Measurements from ENCODE around the gene RASSF4.

RASSF4 gene

GRCh38 chr10:44952779-44953231 is 6.8 kb upstream of the RASSF4 start:
- in situ Hi-C loops (cut with HindIII; ENCODE audit: low sequenced_read_pairs): no loop called here
- no peak for DNase-seq (ENCODE audit: low read depth)
- H3K4me3 ChIP-seq (ENCODE audit: low read depth, low read length): no peak overlapping the region
- TF ChIP-seq, protein P1, sequence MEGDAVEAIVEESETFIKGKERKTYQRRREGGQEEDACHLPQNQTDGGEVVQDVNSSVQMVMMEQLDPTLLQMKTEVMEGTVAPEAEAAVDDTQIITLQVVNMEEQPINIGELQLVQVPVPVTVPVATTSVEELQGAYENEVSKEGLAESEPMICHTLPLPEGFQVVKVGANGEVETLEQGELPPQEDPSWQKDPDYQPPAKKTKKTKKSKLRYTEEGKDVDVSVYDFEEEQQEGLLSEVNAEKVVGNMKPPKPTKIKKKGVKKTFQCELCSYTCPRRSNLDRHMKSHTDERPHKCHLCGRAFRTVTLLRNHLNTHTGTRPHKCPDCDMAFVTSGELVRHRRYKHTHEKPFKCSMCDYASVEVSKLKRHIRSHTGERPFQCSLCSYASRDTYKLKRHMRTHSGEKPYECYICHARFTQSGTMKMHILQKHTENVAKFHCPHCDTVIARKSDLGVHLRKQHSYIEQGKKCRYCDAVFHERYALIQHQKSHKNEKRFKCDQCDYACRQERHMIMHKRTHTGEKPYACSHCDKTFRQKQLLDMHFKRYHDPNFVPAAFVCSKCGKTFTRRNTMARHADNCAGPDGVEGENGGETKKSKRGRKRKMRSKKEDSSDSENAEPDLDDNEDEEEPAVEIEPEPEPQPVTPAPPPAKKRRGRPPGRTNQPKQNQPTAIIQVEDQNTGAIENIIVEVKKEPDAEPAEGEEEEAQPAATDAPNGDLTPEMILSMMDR (IDR thresholded peaks at IDR 0.05; ENCODE audit: low read depth, low read length, missing control alignments): no peak

DNA sequence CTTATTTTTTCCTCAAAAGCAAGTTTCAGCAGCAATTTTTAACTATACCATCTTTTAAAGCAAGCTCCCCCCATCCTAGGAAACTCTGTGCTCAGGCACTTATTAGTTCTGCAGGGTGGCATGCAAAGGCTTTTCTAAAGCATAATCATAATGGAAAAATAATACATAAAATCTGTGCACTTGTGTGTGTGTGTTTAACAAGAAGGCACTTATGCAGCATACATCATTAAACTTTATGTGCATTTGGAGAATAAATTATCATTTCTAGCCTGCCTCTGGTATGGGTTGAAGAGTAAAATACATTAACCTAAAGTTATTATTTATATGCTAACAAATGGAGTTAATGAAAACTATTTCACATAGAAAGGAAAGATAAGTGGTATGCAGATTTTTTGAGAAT is 5.6 kb upstream of the RASSF4 start:
- in situ Hi-C loops (cut with HindIII; ENCODE audit: low sequenced_read_pairs): no loop called here
- TF ChIP-seq, protein P1 (IDR thresholded peaks at IDR 0.05; ENCODE audit: low read depth, low read length, missing control alignments): no peak
- DNase-seq (ENCODE audit: low read depth): no peak
- H3K4me3 ChIP-seq (ENCODE audit: low read depth, low read length): no peak overlapping the region

DNA sequence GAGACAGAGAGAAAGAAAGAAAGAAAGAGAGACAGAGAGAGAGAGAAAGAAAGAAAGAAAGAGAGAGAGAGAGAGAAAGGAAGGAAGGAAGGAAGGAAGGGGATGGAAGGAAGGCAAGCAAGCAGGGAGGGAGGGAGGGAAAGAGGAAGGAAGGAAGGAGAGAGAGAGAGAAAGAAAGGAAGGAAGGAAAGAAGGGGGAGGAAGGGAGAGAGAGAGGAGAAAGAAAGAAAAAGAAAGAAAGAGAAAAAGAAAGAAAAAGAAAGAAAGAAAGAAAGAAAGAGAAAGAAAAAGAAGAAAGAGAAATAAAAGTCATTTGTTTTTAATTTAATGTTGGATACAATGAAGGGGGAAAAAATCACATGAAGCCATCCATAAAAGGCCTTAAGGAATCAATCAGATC is 4.6 kb upstream of the RASSF4 start:
- H3K4me3 ChIP-seq (ENCODE audit: low read depth, low read length): no peak overlapping the region
- in situ Hi-C loops (cut with HindIII; ENCODE audit: low sequenced_read_pairs): no loop called here
- TF ChIP-seq, protein P1 (IDR thresholded peaks at IDR 0.05; ENCODE audit: low read depth, low read length, missing control alignments): no peak

DNA sequence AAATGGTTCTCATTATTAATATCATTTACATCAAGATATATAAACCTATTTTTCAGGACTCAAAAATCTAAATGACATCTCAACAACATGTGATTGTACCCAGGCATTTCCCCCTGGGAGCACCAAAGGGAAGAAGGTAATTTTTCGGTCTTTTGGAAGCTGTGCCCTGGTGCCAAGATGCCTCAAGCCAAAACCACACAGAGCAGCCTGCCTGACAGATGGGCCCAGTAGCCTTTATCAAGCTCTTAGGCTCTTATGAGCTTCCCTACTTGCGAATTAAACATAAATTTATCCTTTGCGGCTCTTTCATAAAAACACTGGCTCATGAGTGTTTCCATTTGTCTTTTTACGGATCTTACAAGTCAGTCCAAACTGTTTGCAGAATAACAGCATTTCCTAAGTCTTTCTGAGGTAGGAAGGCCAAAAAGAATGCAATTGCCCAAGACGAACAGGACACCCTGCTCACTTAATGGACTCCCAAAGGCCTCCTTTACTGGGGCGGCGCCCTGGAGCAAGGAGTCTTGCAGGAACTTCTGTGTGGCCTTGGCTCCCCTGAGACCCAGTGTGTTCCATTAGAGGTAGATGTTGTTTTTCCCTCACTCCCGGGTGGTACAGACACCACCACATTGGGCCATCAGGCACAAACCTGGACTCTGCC is 4.1 kb upstream of the RASSF4 start:
- TF ChIP-seq, protein P1 (IDR thresholded peaks at IDR 0.05; ENCODE audit: low read depth, low read length, missing control alignments): no peak
- no peak overlapping the region for H3K4me3 ChIP-seq (ENCODE audit: low read depth, low read length)
- in situ Hi-C loops (cut with HindIII; ENCODE audit: low sequenced_read_pairs): no loop called here
- DNase-seq (ENCODE audit: low read depth): no peak

More for the DNA sequence above, 4.6 kb upstream of the RASSF4 start:
- no peak for DNase-seq (ENCODE audit: low read depth)

- DNase-seq (ENCODE audit: low read depth): no peak
- no peak overlapping the region for H3K4me3 ChIP-seq (ENCODE audit: low read depth, low read length)
- TF ChIP-seq, protein P1 (IDR thresholded peaks at IDR 0.05; ENCODE audit: low read depth, low read length, missing control alignments): no peak
- in situ Hi-C loops (cut with HindIII; ENCODE audit: low sequenced_read_pairs): no loop called here
Measured at GRCh38 chr10:44956226-44956625, 3.4 kb upstream of the RASSF4 start.

DNA sequence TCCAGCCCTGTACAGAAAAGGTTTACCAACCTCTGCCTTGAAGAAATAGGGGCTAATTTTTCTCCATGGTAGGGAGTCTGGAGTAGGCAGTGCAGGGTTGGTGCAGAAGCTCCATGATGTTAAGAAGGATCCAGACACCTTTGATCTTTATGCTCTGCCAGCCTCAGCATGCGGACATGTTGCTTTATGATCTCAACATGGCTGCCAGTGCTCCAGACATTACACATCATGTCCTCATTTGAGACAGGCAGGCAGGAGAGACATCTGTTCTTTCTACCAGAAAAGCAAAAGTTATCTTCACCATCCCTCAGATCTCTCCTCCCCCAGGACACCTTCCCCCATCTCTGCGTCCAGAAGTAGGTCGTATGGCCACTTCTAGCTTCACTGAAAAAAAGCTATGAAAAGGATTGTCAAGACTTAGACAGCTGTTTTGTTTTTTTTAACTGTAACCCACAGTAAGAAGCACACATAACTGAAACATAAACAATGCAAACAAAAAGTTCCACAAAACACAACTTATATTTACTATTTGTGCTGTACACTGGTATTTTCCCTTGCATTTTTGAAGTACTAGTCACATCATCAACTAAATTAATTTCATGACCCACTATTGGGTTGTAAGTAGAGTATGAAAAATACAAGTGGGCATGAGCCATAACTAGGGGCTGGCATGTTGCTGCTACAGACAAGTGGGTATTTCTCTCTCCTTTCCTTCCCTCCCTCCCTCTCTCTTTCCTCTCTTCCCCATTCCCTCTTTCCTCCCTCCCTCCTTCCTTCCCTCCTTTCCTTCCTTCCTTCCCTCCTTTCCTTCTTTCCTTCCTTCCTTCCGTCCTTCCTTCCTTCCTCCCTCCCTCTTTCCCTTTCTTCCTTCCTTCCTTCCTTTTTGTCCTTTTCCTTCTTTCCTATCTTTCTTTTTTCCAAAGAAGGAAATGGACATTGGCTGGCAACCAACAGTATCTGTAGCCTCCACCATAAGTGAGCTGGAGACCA is 2.6 kb upstream of the RASSF4 start:
- no peak for DNase-seq (ENCODE audit: low read depth)
- in situ Hi-C loops (cut with HindIII; ENCODE audit: low sequenced_read_pairs): no loop called here
- TF ChIP-seq, protein P1 (IDR thresholded peaks at IDR 0.05; ENCODE audit: low read depth, low read length, missing control alignments): no peak
- H3K4me3 ChIP-seq (ENCODE audit: low read depth, low read length): no peak overlapping the region
